ELR (cell line): Measurements from ENCODE around the gene THSD4.

Experiments used
- DNase-seq: peaks from one replicate; pipeline ENCODE4 v3.0.0-alpha.2; 2015; ENCODE audit warnings: low read depth

THSD4 gene

DNA sequence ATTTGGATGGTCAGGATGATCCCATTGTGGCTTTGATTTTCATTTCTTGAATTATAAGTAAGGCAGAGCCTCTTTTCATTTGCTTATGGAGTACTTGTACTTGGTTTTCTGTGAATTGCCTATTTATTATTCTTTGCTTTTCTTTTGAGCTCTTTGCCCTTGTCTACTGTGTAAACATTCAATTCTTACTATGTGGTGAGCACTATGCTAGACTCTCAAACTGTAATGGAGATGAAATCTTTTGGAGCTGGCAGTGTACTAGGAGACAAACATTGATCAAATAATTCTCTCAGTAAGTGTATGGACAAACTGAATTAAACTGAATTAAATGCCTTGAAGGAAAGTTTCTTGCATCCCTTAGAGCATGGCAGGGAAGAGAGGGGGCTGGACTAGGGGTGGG is 608.1 kb downstream of the THSD4 start:
- DNase-seq = no peak

DNA sequence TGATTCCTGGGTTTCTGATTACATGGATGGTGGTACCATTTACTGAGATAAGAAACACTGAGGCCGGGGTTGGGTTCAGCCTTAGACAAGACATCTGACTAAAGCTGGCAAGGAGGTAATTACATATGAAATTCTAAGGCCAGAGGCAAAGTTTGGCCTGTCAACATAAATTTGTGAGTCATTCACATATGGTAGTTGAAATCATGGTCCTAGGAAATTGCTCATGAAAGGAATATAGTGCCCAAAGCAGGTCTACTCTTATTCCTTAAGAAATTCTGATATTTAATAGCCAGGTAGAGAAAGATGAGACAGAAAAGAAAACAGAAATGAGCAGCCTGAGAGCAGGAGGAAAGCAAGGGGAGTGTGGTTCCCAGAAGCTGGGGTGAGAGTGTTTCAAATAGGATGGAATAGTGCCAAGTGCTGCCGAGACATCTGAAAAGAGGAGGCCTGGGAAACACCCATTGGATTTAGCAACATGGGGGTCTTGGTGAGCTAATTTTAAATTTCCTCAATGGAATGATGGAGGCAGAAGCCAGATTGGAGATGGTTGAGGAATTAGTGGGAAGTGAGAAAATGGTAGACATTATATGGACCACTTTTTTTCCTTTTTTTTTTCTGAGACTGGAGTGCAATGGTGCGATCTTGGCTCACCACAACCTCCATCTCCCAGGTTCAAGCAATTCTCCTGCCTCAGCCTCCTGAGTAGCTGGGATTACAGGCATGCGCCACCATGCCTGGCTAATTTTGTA is 610.1 kb downstream of the THSD4 start:
- peak; percentile 72 for DNase-seq

DNA sequence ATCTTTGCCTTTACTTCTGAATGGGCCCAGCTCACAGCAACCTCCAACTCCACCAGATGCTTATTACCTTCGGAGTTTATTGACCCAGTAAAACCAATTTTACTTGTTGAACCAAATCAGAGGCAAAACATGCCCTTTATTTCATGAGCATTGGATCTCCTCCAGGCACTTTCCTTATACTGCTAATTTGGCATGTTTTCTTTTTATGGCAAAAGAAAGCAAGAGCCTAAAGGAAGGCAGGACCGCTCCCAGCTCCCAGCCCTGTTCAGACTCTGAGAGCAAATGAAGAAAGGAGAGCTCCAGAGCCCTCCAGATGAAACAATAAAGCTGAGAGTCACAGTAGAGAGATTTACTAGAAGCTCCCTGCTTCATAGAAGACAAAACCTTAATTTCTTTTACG is 613.6 kb downstream of the THSD4 start:
- DNase-seq = no peak

DNA sequence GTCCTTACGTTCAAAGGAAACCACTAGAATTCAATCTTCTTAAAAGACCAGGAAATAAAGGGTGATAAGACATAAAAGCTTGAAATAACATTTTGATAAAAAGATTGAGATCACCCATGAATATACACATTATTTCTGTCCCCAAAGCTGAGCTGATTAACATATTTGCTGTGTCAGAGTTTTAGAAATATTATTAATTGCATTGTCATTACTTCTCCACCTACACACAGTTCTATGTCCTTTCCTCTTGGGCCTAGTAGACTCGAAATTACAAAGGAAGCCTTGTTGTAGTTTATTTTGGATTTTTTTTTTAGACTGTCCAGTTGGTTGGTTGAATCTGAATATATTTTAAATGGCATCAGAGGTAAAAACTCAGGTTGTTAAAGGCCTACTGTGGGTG is 614.0 kb downstream of the THSD4 start:
- DNase-seq = no peak

DNA sequence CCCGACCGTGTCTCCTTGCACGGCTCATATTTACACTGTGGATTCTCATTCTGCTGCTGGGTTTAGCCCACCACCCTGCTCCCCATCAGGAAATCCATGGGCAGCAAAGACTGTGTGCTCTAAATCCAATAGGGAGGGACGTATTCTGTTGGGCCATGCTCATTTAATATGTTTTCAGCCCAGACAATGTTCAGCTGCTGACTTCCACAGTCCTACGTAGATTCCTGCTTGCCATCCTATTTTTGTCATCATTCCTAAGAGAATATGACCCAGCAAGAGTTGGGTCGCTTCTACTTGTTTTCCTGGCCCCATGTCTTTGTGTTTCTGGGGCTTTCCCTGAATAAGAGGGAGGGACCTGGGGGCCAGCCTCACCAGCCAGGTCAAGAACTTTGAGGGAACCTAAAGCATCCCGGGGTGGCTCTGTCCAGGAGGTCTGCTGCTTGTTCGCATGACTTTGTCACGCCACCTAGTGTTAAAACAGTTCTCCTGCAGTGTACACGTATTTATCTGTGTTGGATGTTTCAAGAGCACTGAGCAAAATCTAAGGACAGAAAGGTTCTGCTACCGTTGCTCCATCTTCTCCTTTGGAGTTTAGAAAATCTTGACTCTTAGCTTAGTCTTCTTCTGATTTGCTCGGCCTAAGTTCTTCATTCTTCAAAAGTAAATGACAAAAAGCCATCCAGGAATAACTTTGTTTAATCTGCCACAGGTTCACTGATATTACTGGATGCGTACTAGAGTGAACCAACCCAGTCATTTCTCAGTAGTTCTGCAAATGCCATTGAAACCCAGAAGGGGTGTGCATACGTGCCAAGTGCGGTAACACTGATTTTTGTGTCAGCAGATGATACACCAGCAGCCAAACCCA is 615.2 kb downstream of the THSD4 start:
- peak; percentile 74 for DNase-seq

DNA sequence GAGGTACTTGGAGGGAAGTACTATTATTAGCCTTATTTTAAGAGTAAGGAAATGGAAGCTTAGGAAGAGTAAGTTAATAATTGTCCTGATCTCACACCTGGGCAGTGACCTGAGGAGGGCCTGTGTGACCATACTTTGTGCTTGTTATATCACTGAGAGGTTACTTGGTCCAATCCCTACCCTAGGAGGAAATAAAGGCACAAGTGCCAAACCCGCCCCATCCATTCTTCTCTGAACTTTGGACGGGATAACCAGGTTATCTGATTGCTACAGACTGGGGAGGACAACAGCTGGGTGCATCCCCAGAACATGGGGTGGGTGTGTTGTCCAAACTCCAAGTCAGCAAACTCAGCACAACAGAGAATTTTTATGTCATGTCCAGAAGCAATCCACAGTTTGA is 617.4 kb downstream of the THSD4 start:
- DNase-seq = no peak

DNA sequence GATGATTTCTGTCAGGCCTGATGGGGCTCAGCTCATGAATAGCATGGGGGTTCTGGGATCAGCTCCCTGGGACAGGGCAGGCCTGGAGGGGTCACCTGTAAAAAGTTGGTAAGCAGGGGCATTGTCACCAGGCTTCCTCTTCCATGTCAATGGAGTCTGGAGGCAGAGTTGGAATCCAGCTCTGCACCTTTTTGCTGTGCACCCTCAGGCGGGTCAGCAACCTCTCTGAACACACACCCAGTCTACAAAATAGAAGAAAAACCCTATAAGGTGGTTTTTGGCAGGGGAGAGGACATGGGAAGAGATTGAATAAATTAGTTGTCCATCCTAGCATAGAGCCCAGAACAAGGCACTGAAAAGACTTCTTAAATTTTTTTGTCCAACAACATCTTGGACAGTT is 617.9 kb downstream of the THSD4 start:
- DNase-seq = no peak

DNA sequence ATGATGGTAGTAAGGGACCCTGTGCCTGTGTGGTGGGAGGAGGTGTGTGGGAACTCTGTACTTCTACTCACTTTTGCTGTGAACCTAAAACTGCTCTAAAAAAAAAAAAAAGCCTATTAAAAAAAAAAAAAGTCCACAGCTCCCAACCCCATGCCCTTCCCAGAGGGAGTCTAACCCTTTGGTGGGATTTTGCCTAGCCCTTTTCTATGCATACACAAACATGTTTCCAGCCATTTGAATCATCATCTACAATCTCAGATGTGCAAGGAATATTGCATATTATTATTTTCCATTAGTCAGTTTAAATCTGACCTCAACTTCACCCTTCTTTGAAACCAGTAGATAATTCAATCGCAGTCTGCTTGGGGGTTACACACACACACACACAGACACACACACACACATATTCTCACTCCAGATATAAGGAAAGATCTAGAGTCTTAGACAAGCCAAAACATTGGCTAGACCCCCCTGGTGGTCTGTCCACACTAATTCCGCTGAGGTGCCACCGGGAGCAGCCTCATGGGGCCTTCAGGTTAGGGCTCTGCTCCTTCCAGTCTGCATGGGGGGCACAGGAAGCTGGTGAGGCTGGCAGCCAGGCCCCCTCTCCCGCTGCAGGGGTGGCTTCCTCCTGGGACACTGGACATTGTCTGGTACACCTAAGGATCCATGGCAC is 619.6 kb downstream of the THSD4 start:
- DNase-seq = no peak

DNA sequence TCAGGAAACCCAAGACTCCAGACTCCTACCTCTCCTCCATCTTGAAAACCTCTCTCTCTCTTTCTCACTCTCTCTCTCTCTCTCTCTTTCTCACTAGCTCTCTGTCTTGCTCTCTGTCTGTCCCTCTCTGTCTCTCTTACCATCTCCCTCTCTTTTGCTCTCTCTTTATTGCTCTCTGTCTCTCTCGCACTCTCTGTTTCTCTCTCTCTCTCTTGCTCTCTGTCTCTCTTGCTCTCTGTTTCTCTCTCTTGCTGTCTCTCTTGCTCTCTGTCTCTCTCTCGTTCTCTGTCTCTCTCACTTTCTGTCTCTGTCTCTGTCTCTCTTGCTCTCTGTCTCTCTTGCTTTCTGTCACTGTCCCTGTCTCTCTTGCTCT is 620.1 kb downstream of the THSD4 start:
- DNase-seq = no peak

DNA sequence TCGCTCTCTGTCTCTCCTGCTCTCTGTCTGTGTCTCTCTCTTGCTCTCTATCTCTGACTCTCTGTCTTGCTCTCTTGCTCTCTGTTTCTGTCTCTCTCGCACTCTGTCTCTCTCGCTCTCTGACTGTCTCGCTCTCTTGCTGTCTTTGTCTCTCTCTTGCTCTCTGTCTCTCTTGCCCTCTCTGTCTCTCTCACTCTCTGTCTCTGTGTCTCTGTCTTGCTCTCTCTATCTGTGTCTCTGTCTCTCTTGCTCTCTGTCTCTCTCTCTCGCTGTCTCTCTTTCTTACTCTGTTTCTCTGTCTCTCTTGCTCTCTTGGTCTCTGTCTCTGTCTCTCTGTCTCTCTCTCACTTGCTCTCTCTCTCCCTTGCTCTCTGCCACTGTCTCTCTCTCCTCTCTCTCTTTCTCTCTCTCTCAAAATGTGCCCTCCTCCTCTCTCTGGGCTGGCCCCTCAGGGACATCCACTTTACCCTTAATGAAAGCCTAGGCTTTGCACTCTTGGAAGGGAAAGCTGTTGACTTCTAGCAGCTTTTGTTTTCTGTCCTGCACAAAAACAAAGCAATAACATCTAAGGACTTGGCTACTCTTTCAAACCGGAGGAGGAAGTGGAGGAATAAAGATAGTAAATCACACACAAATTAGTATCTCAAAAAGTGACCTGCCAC is 621.1 kb downstream of the THSD4 start:
- no peak for DNase-seq

DNA sequence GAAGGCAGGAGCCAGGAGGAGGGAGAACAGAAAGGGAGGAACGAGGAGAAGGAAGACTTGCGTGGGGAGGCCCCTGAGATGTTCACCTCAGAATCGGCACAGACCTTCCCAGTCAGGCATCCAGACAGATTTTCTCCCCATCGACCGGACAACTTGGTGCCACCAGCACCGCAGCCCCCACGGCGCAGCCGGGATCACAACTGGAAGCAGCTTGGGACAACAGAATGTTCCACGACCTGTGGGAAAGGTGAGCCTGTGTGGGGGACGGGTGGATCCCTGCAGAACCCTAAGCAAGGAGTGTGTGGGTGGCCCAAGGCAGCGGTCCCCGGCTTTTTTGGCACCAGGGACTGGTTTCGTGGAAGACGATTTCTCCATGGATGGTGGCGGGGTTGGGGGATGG is 622.5 kb downstream of the THSD4 start:
- DNase-seq = no peak

DNA sequence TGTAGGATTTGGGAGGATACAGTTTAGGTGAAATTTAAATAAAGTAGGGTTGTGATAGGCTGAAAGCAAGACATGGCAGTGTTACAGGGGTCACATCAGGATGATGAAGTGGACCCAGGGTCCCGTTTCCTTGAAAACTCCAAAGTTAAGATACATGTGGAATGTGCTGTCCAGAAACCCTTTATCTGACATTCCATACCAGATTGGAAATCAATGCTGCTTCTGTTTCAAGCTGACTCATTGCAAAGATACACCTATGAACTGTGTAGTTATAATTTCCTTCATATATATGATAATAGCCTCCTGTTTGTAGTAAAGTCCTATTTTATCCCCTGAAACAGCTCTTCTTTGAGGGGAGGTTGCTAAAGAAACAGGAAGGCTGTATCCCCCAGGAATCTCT is 624.1 kb downstream of the THSD4 start:
- DNase-seq = no peak

DNA sequence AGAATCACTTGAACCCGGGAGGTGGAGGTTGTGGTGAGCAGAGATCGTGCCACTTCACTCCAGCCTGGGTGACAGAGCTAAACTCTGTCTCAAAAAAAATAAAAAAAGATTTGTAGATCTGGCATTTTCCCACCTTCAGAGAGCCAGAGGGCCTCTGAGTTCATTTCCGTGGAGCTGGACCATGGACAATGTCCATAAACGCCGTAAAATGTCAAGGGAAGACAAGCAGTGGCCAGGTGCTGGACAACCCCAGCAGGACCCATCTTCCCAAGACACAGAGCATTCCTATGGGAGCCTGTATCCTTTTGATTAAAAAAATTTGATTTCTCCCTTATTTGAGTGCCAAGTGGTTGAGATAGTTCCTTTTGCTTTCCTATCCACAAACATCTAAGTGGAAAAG is 627.7 kb downstream of the THSD4 start:
- no peak for DNase-seq

DNA sequence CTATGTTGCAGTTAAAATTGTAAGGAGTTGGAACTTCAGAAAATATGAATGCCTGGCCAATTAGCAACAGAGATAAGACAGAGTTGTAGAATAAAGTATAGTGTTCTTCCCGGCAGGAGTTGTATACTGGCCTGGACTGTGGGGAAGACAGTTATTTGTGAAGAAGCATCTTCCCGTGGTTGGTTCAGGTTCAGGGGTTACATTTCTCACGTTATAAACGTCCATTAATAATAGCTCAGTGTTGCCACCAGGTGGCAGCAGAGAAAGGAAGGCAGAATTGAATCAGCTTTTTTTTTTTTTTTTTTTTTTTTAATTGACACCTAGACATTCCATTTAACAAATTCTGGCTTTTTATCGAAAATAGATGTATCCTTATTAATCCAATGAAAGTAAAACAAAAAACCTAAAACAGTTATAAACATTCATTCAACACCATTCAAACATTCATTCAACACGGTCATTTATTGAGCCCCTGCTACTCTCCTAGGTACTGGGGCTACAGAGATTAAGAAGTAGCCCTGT is 628.7 kb downstream of the THSD4 start:
- peak; percentile 75 for DNase-seq

DNA sequence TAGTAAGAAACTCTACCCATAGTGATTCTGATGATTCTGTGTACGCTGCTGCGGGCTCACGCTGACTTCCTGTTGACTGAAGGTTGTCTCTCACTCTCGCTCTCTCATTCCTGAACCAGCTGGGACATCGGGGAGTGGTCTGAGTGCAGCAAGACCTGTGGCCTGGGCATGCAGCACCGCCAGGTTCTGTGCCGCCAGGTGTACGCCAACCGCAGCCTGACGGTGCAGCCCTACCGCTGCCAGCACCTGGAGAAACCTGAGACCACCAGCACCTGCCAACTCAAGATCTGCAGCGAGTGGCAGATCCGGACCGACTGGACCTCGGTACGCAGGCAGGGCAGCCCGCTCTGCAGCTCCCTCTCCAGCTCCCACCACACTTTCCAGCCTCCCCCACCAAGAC is 631.4 kb downstream of the THSD4 start:
- no peak for DNase-seq

DNA sequence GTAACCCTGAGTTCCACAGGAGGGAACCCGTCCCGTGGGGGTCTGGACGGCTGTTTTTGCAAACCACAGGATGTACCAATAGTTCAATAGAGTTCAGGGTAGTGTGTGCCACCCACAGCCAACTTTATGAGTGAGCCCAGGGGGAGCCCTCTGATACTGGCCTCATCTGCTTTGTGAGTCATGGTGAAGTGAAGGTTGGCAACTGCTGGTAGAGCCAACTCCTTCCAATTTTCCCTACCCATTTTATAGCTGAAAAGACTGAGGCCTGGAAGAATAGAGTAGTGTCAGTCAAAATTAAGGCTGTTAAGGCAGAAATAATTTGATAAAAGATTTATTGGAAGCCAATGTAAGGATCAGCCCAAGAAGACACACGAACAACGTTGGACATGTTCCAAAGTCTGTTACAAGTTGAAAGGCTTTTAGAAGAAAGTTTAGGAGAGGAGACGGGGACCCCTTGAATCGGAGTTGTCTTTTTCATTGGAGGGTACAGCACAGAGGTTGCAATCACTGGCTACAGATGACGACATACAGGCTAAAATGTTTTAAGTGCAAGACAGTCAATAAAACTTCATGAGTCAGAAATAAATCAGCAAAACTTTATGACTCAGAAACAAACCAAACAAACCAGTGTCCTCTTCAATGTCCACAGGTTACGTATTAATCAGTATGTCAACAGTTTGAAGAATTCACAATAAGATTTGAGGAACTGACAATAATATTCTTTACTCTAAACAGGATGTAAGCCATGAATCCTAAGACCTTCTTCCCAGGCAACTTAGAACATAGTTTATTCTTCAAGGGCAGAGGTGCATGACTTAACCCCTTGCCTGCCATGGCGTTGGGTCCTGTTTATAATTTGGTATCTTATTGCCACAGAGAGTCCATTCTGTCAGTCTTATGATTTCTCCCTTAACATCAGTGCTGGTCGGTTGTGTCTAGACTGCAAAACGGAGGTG is 632.1 kb downstream of the THSD4 start:
- DNase-seq = peak; percentile 95

DNA sequence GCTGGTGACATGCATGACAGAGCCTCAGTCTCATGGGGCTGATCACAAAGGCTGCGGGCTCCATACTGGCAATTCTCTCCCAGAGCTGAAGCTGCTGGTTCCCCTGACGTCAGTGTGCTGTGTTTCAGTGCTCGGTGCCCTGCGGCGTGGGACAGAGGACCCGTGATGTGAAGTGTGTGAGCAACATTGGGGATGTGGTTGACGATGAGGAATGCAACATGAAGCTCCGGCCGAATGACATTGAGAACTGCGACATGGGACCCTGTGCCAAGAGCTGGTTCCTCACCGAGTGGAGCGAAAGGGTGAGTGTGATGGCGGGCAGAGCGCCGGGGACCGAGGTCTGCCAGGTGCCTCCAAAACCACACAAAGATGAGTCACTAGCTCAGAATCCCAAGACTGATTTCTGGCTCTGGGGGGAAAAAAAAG is 633.0 kb downstream of the THSD4 start:
- peak; percentile 88 for DNase-seq

DNA sequence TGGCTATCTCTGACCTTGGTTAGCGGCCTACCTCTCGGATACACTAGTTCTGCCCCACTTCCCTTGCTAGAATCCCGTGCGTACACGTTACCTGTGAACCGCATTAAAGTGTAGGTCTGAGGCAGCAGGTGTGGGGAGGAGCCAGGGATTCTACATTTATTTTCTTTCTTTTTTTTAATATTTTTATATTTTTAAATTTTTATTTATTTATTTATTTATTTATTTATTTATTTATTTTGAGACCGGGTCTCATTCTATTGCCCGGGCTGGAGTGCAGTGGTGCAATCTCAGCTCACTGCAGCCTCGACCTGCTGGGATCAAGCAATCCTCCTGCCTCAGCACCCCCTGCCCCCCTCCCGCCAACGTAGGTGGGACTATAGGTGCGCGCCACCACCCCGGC is 634.2 kb downstream of the THSD4 start:
- DNase-seq = no peak

DNA sequence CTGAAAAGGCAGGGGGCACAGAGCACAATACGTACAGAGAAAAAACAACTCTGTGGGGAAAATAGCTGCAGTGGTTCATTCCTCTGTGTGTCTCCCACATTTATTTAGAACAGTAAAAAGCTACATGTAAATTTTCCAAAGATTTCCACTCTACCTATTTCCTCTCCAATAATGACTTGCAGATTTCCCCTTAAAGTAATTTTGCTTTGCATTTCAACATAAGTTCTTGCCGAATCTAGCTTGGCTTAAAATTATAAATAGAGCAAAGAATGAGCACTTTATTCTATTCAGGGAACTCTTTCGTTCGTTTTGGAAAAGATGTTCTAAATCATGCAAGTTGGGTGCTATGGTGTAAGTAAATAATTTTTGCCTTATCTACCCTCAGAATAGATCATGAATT is 636.9 kb downstream of the THSD4 start:
- DNase-seq = no peak

DNA sequence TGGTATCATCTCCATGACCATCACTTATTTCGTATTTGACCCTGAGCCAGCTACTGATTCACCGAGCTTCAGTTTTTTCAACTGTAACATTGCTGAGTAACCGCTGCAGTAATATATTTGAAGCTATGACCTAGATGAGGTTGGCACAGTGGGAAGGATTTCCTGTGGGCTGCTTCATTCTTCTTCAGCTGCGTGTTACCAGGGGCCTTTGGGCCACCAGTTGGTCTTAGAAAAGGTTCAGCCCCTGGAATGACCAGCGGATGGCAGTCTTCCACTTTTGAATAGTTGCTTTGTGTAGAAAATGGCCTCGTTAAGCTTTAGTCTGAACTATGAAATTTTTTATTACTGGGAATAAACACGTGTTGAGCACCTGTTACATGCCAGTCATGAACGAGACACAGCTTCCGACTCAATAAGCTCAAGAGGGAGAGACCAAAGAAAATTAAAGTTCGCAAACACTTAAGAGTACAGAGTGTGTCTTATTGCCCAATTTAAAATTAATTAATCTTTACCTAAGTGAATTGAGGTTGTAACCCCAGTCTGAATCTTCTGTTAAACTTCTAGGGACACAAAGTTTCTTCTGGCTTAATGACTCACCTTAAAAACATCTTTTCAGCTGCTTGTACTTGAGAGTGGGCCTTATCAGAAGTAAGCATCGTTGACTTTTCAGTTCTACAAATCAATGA is 637.5 kb downstream of the THSD4 start:
- DNase-seq = peak; percentile 99
